Central memory CD4-positive, alpha-beta T cell (primary cell): ENCODE results near the gene PGPEP1.
"Not testable (repeated sequence)": the region's sequence is repeated elsewhere in the genome, so short reads cannot be mapped to it uniquely, and the experiment has no call there.

ENCODE experiments used
- DNase-seq: peaks from one replicate; pipeline ENCODE4 v3.0.0; 2022

Gene PGPEP1

GRCh38 chr19:18393836-18394235 lies 53.4 kb downstream of the PGPEP1 start:
- no peak for DNase-seq

GRCh38 chr19:18396471-18397241 lies 56.3 kb downstream of the PGPEP1 start:
- DNase-seq: no peak

GRCh38 chr19:18397242-18398202 lies 57.1 kb downstream of the PGPEP1 start, which contains the start of gene LRRC25:
LRRC25 (minus strand) TSS chr19:18397622; CDS start chr19:18396963, 659 bp downstream.
- DNase-seq: no peak

- no peak for DNase-seq
Observed at GRCh38 chr19:18399008-18399407, 58.6 kb downstream of the PGPEP1 start.

GRCh38 chr19:18401580-18402112 lies 61.2 kb downstream of the PGPEP1 start:
- no peak for DNase-seq

- DNase-seq: not testable (repeated sequence)
Observed at GRCh38 chr19:18402455-18403248, 62.3 kb downstream of the PGPEP1 start.

- not testable (repeated sequence) for DNase-seq
Observed at GRCh38 chr19:18405754-18406153, 65.4 kb downstream of the PGPEP1 start.

GRCh38 chr19:18406749-18407148 lies 66.4 kb downstream of the PGPEP1 start:
- DNase-seq: no peak

- DNase-seq: no peak
Observed at GRCh38 chr19:18408053-18408476, 67.7 kb downstream of the PGPEP1 start.

GRCh38 chr19:18412610-18413239 lies 72.3 kb downstream of the PGPEP1 start:
- no peak for DNase-seq

- no peak for DNase-seq
Observed at GRCh38 chr19:18414504-18415177, 74.2 kb downstream of the PGPEP1 start.

- DNase-seq: no peak
Observed at GRCh38 chr19:18415178-18415867, 74.9 kb downstream of the PGPEP1 start.

- DNase-seq: peak; percentile 67
Observed at GRCh38 chr19:18416778-18417249, 76.4 kb downstream of the PGPEP1 start.

- DNase-seq: no peak
Observed at GRCh38 chr19:18417250-18418028, 77.0 kb downstream of the PGPEP1 start.

GRCh38 chr19:18418029-18418482 lies 77.7 kb downstream of the PGPEP1 start:
- DNase-seq: no peak

- DNase-seq: peak; percentile 64
Observed at GRCh38 chr19:18418483-18419194, 78.2 kb downstream of the PGPEP1 start.

- peak; percentile 76 for DNase-seq
Observed at GRCh38 chr19:18419195-18419698, 78.8 kb downstream of the PGPEP1 start, which contains the start of gene SSBP4. SSBP4 (plus strand) TSS chr19:18419398; CDS start chr19:18419649, 251 bp downstream.
